ENCODE data around the gene DLG4.
"Not testable (repeated sequence)": the region's sequence is repeated elsewhere in the genome, so short reads cannot be mapped to it uniquely, and the experiment has no call there.

The DLG4 gene

DNA sequence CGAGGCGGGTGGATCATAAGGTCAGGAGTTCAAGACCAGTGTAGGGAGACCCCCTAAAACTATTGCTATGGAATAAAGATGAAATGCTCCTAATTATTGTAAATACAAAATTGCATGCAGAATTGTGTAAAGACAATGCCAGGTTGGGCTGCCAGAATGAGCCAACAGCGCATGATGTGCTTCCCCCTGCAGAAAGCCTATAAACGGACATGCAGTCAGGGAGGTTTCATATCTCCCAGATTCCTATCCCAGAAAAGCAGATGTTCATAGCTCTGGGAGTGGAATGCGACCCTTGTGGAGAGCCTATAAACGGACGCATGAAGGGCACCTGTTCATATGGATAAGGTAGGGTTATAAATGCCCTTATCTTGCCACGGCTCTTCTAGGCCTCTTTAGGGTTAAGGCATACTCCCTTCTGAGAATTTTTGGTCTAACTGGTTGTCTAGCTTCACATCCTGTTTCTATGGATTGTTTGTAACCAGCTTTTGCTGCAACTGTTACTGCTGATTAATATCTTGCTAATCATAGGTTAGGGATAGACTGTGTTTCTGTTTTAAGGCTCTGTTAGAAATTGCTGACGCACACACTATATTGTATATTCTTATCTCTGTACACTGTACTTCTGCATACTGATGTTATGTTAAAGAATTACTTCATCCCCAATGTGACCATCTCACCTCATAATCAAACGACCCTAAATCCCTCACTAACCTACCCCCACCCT is 50.6 kb downstream of the DLG4 start:
- in situ Hi-C loops (cut with HindIII; ENCODE audit: low sequenced_read_pairs): not testable (repeated sequence)

DNA sequence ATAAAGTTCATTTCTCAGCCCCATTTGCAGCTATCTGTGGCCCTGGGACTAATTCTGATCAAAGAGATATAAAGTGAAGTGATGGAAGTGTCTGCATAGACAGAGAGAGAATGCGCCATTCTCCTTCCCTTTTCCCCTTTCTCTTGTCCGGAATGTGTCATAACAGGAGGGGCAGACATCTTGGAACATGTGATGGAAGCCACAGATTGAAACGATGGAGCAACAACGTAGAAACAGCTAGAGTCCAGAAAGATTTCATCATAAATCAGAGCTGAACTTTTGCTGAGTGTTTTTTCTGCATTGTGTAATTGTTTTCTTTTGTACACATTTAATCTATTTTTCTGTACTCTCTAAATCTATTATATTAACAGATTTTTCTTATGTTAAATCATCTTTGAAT is 51.8 kb downstream of the DLG4 start:
- in situ Hi-C loops (cut with HindIII; ENCODE audit: low sequenced_read_pairs): no loop called here

DNA sequence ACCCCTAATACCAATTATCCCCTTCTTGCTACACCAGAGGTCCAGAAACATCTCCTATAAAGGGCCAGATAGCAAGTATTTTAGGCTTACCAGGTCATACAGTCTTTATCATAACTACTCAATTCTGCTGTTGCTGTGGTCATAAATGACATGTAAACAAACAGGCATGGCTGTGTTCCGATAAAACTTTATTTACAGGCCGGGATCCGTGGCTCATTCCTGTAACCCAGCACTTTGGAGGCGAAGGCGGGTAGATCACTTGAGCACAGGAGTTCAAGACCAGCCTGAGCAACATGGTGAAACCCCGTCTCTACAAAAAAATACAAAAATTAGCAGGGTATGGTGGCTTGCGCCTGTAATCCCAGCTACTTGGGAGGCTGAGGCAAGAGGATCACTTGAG is 52.8 kb downstream of the DLG4 start:
- in situ Hi-C loops (cut with HindIII; ENCODE audit: low sequenced_read_pairs): no loop called here

DNA sequence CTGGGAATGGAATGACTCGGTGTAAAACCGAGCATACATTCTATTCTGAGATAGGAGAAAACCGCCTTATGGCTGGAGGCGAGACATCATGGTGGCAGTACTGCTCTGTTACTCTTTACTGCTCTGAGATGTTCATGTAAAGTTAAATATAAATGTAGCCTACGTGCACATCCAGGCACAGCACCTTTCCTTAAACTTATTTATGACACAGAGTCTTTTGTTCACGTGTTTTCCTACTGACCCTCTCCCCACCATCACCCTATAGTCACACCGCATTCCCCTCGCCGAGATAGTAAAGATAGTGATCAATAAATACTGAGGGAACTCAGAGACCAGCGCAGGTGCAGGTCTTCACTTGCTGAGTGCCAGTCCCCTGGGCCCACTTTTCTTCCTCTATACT is 60.1 kb downstream of the DLG4 start:
- in situ Hi-C loops (cut with HindIII; ENCODE audit: low sequenced_read_pairs): not testable (repeated sequence)

DNA sequence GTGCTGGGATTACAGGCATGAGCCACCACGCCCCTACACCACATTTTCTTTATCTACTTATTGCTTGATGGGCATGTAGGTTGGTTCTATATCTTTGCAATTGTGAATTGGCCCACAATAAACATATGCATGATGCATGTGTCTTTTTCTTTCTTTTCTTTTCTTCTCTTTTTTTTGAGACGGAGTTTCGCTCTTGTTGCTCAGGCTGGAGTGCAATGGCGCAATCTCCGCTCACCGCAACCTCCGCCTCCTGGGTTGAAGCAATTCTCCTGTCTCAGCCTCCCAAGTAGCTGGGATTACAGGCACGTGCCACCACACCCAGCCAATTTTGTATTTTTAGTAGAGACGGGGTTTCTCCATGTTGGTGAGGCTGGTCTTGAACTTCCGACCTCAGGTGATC is 61.2 kb downstream of the DLG4 start:
- in situ Hi-C loops (cut with HindIII; ENCODE audit: low sequenced_read_pairs): not testable (repeated sequence)

DNA sequence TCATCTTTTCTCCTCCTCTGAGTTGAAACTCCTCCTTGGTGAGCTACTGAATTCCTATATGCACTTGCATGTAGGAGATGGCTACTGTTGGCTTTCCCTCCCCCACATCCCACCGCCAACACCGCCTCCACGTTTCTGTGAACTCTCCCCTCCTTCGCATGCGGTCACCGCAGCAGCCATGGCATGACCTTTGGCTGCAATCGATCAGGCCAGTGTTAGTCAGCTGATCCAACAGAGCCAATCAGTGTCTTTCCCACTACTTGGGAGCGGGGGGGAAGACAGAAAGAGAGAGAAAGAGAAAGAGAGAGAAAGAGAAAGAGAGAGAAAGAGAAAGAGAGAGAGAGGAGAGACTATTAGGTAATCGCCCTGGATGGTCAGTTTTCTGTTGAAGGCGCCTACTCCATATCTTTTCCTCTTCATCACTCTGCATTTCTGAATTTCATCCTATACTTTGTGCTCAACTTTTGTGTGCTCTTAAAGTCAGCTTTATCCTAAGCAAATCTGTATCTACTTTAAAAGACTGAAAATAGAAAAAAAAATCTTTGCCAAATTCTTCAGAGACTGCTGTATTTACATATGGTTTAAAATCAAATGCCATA is 63.2 kb downstream of the DLG4 start:
- in situ Hi-C loops (cut with HindIII; ENCODE audit: low sequenced_read_pairs): no loop called here

DNA sequence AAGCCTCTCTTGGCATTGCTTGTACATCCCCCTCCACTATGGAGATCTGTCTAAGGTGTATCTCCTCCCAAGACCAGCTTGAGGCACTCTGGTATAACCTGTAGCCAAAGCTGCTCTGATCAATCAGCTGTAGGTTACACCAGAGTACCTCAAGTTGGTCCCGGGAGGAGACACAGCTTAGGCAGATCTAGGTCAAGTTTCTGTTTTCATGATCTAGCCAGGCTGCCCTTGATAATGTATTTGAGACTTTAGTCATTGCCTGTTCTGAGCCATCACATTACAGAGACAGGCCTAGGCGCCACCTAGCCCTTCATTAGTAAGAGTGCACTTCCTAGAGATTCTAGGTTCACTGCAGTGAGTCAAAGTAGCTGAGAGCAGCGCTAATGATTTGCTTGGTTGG is 71.9 kb downstream of the DLG4 start:
- in situ Hi-C loops (cut with HindIII; ENCODE audit: low sequenced_read_pairs): no loop called here

DNA sequence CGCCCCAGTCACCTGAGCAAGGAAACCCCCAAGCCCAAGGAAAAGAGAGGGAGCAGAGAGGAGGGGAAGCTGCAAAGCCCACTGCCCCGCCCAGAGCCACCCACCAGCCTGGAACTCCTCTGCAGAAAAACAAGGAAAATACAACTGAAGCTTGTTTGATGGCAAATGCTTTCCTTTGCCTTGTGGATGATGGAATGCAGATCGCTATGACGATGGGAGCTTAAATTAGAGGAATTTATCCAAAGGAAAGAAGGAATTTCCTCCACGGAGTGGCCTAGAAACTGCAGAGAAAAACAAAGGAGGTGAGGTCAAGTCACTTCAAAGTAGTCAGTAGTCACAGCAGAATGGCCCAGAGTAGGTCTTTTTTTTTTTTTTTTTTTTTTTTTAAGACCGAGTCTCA is 73.5 kb downstream of the DLG4 start:
- in situ Hi-C loops (cut with HindIII; ENCODE audit: low sequenced_read_pairs): no loop called here

DNA sequence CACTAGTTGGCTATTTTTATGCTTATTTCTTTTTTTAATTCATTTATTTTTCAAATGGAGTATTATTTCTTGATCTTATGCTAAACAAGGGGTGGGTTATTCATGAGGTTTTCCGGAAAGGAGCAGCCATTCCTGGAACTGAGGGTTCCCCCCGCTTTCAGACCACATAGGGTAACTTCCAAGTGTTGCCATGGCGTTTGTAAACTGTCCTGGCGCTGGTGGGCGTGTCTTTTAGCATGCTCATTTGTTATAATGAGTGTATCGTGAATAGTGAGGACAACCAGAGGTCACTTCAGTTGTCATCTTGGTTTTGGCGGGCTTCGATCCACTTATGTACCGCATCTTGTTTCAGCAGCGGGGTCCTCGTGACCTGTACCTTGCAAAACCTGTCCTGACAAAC is 75.4 kb downstream of the DLG4 start:
- in situ Hi-C loops (cut with HindIII; ENCODE audit: low sequenced_read_pairs): no loop called here

DNA sequence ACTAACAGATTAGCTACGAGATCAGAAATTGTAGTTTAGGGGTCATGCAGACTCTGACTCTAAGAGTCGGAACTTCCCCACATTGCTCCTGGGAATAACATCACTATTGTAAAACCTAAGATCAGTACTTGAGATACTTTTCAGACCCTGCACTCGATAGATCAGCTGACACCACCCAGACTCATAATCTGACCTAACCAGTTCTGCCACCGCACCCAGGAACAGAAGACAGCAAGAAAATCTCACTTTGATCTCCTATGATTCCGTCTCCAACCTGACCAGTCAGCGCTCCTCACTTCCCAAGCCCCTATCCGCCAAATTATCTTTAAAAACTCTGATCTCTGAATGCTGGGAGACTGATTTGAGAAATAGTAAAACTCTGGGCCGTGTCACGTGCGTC is 77.8 kb downstream of the DLG4 start:
- in situ Hi-C loops (cut with HindIII; ENCODE audit: low sequenced_read_pairs): no loop called here

DNA sequence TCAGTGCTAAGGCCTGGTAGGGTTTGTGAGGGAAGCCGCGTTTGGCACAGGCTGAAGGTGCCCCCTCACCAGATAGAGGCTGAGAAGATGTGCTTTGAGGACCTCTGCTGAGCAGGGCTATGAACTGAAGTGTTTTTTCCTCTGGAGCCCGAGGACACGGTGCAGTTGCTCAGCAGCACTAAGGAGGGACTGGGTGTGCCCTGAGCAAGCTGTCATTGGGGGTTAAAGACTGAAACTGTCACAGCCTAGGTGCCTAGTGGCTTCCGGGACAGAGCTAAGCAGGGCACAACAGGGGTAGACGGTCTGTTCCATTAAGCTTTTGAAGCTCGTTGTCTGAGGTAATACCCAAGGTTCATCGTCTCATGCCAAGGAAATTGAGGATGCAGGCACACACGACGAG is 80.2 kb downstream of the DLG4 start:
- in situ Hi-C loops (cut with HindIII; ENCODE audit: low sequenced_read_pairs): no loop called here

DNA sequence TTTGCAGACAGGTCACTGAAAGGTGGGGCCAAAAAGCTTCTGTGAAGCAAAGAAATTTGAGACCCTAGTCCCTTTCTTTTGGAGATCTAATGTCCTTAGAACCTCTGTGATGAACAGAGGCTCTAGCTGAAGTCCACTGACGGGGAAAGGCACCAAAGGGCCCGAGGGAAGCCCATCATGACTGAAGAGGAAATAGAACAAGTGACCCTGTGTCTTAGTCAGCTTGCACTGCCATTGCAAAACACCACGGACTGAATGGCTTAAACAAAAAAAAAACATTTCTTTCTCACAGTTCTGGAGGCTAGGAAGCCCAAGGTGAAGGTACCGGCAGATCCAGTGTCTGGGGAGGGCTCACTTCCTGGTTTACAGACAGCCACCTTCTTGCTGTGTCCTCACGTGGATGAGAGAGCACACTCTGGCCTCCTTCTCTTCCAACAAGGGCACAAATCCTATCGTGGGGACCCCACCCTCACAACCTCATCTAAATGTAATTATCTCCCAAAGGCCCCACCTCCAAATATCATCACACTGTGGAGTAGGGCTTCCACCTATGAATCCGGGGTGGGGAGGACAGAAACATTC is 80.7 kb downstream of the DLG4 start:
- in situ Hi-C loops (cut with HindIII; ENCODE audit: low sequenced_read_pairs): no loop called here

DNA sequence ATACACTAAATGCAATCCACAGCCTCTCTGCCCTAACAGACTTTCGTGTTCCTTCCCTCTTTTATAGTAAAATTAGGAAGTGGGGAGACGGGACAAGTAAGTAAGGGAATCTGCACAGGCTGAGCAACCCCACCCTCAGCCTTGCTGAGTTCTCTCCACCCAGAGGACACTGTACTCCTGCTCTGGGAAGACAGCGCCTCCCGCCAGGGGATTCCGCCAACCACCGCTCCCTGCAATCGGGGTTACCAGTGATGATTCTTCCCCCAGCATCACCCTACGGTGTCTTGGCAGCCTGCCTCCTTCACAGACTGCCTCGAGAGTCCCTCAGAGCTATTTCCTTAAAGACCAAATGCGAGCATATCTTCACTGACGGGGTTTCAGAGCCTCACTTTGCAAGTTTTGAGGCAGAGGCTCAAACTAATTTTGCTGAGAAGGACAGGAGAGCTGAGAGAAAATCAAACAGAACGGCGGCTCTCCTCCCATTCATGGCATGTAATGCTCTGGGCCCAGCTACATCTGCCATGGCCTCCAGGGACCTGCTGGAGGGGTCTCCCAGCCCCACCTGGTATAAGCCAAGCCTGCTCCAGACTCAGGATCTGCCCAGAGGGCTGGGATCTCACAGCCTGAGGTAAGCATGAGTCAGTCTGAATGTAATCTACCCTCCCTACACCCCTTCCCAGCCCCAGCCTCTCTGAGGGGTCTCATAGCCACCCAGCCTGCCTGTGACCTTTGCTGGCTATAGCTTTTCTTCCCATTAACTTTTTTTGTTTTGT is 82.3 kb downstream of the DLG4 start:
- in situ Hi-C loops (cut with HindIII; ENCODE audit: low sequenced_read_pairs): no loop called here
